Esophagus muscularis mucosa (tissue), 3 donors: ENCODE data around the gene C1orf105.

Source experiments
- CTCF ChIP-seq, 3 experiments: fragments of 200-600 bp in 2 of 3; fragments of 450-650 bp in 1 of 3; sonication (generic) in 2 of 3; IDR thresholded peaks; one replicate each; pipeline ENCODE4 v1.5.1; 2017 to 2019; ENCODE audit warnings: antibody characterized with exemption in 3 of 3, mild to moderate bottlenecking in 2 of 3, moderate library complexity in 1 of 3
- POLR2A ChIP-seq: fragments of 450-650 bp; IDR thresholded peaks from one replicate; pipeline ENCODE4 v1.6.1; 2017; ENCODE audit warnings: antibody characterized with exemption, moderate library complexity, mild to moderate bottlenecking, low read depth
- POLR2AphosphoS5 ChIP-seq, 2 donors: sonication (generic); formaldehyde crosslinking; IDR thresholded peaks; one replicate each; pipeline ENCODE4 v1.6.1; 2017; ENCODE audit warnings: antibody characterized with exemption in 2 of 2

- TF ChIP-seq CTCF (IDR thresholded peaks at IDR 0.05) (no peak), POLR2A (no peak), POLR2AphosphoS5 (IDR thresholded peaks at IDR 0.05) (no peak)
These were observed 45.1 kb downstream of the C1orf105 start for GRCh38 chr1:172465617-172466016.
